Measurements from ENCODE around the gene SNX22.

SNX22 gene

DNA sequence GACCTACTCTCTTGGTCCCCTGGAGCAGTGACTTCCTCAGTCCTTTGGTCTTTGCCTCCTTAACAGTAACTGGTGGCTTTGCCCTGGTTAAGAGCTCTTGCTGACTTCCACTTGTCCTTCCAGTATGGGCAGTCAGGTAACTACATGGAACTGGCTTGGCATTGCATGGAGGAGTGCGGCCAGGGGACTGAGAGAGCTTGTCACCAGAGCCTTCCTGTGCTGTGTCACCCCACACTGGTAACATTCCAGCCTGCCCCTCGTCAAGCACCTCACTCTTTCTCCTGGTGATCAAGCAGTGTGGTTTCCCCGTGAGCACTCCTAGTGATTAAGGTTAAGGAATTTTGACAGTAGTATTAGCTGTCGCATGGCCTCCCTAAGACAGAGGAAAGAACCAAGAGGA is 19.3 kb upstream of the SNX22 start:
- Histone ChIP-seq H3K4me2 (ENCODE audit: low read length) (no peak overlapping the region), H3K79me2 (ENCODE audit: low read length) (no peaks in the 10 kb centered on the region), H3K4me1 (ENCODE audit: low read length) (no peaks in the 10 kb centered on the region)

DNA sequence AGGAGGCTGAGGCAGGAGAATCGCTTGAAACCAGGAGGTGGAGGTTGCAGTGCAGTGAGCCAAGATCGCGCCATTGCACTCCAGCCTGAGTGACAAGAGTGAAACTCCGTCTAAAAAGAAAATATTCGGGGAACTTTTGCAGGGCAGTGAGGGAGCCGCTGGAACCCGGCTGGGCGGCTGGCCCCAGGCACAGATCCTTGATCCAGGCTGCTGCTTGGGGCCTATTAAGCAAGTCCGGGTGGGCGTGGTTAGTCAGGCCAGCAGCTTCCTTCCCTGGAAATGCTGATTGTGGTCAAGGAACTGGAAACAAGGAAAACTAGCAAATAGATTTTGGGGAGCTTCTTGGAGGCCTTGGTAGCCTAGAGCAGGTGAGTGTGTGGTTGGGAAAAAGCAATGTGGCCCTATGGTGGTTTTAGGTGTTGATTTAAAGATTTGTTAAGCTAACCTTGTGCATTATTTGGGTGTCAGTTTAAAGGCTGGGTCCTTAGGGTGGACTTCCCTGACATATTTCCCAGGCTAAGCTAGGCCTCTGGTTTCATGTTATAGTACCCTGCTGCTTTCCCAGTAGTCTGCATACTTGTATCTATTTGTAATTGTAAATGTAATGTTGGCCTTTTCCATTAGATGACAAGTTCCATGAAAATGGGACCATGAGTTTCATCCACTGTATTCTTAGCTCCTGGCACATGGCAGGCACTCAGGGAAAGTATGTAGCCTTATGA is 17.7 kb upstream of the SNX22 start:
- Histone ChIP-seq H3K36me3 (replicated peaks; ENCODE audit: low read depth, low read length) (peaks cover 71% of the 10 kb centered on the region), H3K79me2 (ENCODE audit: low read length) (no peaks in the 10 kb centered on the region), H3K9me3 (ENCODE audit: insufficient read depth, low read length) (no peaks in the 10 kb centered on the region), H3K9ac (ENCODE audit: low read length) (no peak overlapping the region), H3K27ac (ENCODE audit: low read length) (no peak overlapping the region), H3K4me3 (ENCODE audit: low read length) (no peak overlapping the region), H3K27me3 (ENCODE audit: low read depth, low read length) (no peaks in the 10 kb centered on the region), H3K4me1 (ENCODE audit: low read length) (no peaks in the 10 kb centered on the region), H2AFZ (ENCODE audit: low read depth, low read length) (no peak overlapping the region), H4K20me1 (ENCODE audit: insufficient read depth, low read length) (peaks cover 5% of the 10 kb centered on the region; the same call in 1 of the 2 replicates), H3K4me2 (ENCODE audit: low read length) (no peak overlapping the region)
- TF ChIP-seq EZH2phosphoT487 (IDR thresholded peaks at IDR 0.05; ENCODE audit: low read depth), result no peak
- TF ChIP-seq, protein P1, sequence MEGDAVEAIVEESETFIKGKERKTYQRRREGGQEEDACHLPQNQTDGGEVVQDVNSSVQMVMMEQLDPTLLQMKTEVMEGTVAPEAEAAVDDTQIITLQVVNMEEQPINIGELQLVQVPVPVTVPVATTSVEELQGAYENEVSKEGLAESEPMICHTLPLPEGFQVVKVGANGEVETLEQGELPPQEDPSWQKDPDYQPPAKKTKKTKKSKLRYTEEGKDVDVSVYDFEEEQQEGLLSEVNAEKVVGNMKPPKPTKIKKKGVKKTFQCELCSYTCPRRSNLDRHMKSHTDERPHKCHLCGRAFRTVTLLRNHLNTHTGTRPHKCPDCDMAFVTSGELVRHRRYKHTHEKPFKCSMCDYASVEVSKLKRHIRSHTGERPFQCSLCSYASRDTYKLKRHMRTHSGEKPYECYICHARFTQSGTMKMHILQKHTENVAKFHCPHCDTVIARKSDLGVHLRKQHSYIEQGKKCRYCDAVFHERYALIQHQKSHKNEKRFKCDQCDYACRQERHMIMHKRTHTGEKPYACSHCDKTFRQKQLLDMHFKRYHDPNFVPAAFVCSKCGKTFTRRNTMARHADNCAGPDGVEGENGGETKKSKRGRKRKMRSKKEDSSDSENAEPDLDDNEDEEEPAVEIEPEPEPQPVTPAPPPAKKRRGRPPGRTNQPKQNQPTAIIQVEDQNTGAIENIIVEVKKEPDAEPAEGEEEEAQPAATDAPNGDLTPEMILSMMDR (IDR thresholded peaks at IDR 0.05; ENCODE audit: low read depth, low read length), result no peak

More for the DNA sequence above, 19.3 kb upstream of the SNX22 start:
- no peak overlapping the region for H2AFZ ChIP-seq (ENCODE audit: low read depth, low read length)
- TF ChIP-seq, protein P1 (IDR thresholded peaks at IDR 0.05; ENCODE audit: low read depth, low read length), result no peak
- TF ChIP-seq EZH2phosphoT487 (IDR thresholded peaks at IDR 0.05; ENCODE audit: low read depth), result no peak
- H3K4me3 ChIP-seq (ENCODE audit: low read length), result no peak overlapping the region
- H3K27ac ChIP-seq (ENCODE audit: low read length), result no peak overlapping the region
- no peaks in the 10 kb centered on the region for H3K9me3 ChIP-seq (ENCODE audit: insufficient read depth, low read length)
- peaks cover 73% of the 10 kb centered on the region for H3K36me3 ChIP-seq (replicated peaks; ENCODE audit: low read depth, low read length)
- no peaks in the 10 kb centered on the region for H3K27me3 ChIP-seq (ENCODE audit: low read depth, low read length)
- H3K9ac ChIP-seq (ENCODE audit: low read length), result no peak overlapping the region
- no peaks in the 10 kb centered on the region; the same call in 1 of the 2 replicates for H4K20me1 ChIP-seq (ENCODE audit: insufficient read depth, low read length)

DNA sequence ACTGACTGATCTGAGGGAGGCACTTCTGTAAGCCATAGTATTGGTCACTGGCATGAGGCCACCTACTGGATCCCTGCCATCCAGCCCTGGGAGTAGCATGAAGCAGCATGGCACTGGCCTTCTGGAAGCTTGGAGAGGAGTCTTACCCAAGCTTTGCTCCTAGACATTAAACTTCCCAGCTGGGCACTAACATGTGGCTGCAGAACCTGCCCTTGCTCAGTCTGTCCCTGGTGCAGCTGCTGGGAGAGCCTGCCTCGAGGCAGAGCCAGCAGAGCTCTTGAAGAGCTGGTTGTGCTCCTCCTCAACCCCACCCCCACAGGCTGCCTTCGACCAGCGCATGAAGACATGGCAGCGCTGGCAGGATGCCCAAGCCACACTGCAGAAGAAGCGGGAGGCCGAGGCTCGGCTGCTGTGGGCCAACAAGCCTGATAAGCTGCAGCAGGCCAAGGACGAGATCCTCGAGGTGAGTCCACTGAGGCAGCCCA is 17.1 kb upstream of the SNX22 start:
- Histone ChIP-seq H3K27ac (ENCODE audit: low read length) (no peak overlapping the region), H4K20me1 (ENCODE audit: insufficient read depth, low read length) (peaks cover 5% of the 10 kb centered on the region; the same call in 1 of the 2 replicates), H3K4me2 (ENCODE audit: low read length) (no peak overlapping the region), H3K4me3 (ENCODE audit: low read length) (no peak overlapping the region), H3K4me1 (ENCODE audit: low read length) (no peaks in the 10 kb centered on the region), H3K79me2 (ENCODE audit: low read length) (no peaks in the 10 kb centered on the region), H2AFZ (ENCODE audit: low read depth, low read length) (no peak overlapping the region), H3K36me3 (replicated peaks; ENCODE audit: low read depth, low read length) (peaks cover 69% of the 10 kb centered on the region), H3K9me3 (ENCODE audit: insufficient read depth, low read length) (no peaks in the 10 kb centered on the region), H3K27me3 (ENCODE audit: low read depth, low read length) (no peaks in the 10 kb centered on the region), H3K9ac (ENCODE audit: low read length) (no peak overlapping the region)
- TF ChIP-seq EZH2phosphoT487 (IDR thresholded peaks at IDR 0.05; ENCODE audit: low read depth), result no peak
- TF ChIP-seq, protein P1 (IDR thresholded peaks at IDR 0.05; ENCODE audit: low read depth, low read length), result no peak

DNA sequence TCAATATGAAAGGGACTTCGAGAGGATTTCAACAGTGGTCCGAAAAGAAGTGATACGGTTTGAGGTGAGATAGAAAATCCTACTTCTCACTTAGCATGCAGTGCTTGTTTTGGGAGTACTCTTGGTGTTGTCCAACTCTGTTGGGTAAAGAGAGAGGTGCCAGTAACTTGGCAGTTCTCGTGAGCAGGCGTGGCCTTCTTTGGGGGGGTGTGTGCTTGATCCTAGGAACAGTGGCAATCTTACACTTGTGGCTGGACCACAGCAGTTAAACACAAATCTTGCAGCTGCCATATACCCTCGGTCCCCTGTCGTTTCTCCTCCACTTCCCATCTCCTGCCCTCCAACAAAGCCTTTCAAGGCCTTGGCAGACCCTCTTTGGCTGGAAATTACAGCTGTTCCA is 15.2 kb upstream of the SNX22 start:
- peaks cover 5% of the 10 kb centered on the region; the same call in 1 of the 2 replicates for H4K20me1 ChIP-seq (ENCODE audit: insufficient read depth, low read length)
- H3K4me1 ChIP-seq (ENCODE audit: low read length), result no peaks in the 10 kb centered on the region
- H3K79me2 ChIP-seq (ENCODE audit: low read length), result no peaks in the 10 kb centered on the region
- no peaks in the 10 kb centered on the region for H3K9me3 ChIP-seq (ENCODE audit: insufficient read depth, low read length)
- H2AFZ ChIP-seq (ENCODE audit: low read depth, low read length), result no peak overlapping the region
- H3K27me3 ChIP-seq (ENCODE audit: low read depth, low read length), result no peaks in the 10 kb centered on the region
- H3K27ac ChIP-seq (ENCODE audit: low read length), result no peak overlapping the region
- H3K9ac ChIP-seq (ENCODE audit: low read length), result no peak overlapping the region
- no peak overlapping the region for H3K4me2 ChIP-seq (ENCODE audit: low read length)
- peaks cover 55% of the 10 kb centered on the region for H3K36me3 ChIP-seq (replicated peaks; ENCODE audit: low read depth, low read length)
- no peak overlapping the region for H3K4me3 ChIP-seq (ENCODE audit: low read length)
- TF ChIP-seq, protein P1 (IDR thresholded peaks at IDR 0.05; ENCODE audit: low read depth, low read length), result no peak
- TF ChIP-seq EZH2phosphoT487 (IDR thresholded peaks at IDR 0.05; ENCODE audit: low read depth), result no peak
